ENCODE data around the gene MRPL20.

DNA sequence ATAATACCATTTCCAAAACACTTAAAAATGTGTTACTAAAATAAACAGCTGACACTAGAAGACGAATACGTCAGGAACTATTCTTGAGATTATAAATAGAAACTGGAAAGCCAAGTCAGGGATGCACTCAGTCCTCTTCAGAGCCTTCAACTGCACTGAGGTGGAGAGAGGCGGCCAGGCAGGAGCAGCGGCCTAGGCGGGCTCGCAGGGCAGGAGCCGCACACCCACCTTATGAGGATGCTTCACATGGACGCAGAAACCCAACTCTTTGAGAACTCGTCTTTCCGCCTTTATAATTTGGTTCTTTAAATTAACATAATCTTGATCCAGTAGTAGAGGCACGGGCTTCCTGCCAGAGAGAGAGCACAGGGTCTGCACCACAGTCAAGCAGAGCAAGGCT is 11.9 kb downstream of the MRPL20 start:
- TF ChIP-seq EZH2 (IDR thresholded peaks at IDR 0.05) (no peak), EZH2phosphoT487 (IDR thresholded peaks at IDR 0.05) (no peak)
- TF ChIP-seq, protein P1, sequence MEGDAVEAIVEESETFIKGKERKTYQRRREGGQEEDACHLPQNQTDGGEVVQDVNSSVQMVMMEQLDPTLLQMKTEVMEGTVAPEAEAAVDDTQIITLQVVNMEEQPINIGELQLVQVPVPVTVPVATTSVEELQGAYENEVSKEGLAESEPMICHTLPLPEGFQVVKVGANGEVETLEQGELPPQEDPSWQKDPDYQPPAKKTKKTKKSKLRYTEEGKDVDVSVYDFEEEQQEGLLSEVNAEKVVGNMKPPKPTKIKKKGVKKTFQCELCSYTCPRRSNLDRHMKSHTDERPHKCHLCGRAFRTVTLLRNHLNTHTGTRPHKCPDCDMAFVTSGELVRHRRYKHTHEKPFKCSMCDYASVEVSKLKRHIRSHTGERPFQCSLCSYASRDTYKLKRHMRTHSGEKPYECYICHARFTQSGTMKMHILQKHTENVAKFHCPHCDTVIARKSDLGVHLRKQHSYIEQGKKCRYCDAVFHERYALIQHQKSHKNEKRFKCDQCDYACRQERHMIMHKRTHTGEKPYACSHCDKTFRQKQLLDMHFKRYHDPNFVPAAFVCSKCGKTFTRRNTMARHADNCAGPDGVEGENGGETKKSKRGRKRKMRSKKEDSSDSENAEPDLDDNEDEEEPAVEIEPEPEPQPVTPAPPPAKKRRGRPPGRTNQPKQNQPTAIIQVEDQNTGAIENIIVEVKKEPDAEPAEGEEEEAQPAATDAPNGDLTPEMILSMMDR (IDR thresholded peaks at IDR 0.05): no peak

All from neural progenitor cell (in vitro differentiated cells).